Keratinocyte (primary cell): Measurements from ENCODE around the gene SAMD11. TPM values are rescaled to one million over a fixed set of nuclear protein-coding genes. Genes with fewer than 3 reads are reported as not detected.

Experiments
- DNase-seq: peaks from one replicate; pipeline ENCODE4 v3.0.0-alpha.2; 2011; ENCODE audit warnings: low read depth, missing footprints, low spot score
- FAIRE-seq: peaks from 2 replicates; lab custom pipeline; 2011; peaks lifted over from hg19 to GRCh38; lab: Jason Lieb, UNC
- H2AFZ ChIP-seq: 2 replicates; pipeline ENCODE4 v1.6.0; 2012; ENCODE audit warnings: low read length, control low read depth, inconsistent platforms; ENCODE audit not compliant: control insufficient read depth
- H3K27ac ChIP-seq: 2 replicates; pipeline ENCODE4 v1.5.1; 2011; ENCODE audit warnings: low read length; ENCODE audit not compliant: control insufficient read depth, insufficient read depth
- H3K27me3 ChIP-seq: 3 replicates; pipeline ENCODE4 v1.6.0; 2011; ENCODE audit warnings: low read length; ENCODE audit not compliant: control insufficient read depth, insufficient read depth; ENCODE audit errors: extremely low read depth
- H3K36me3 ChIP-seq, 2 experiments: 2 replicates in 1 of 2; 3 replicates in 1 of 2; pipeline ENCODE4 v1.5.1; 2011; ENCODE audit warnings: low read length in 2 of 2, mild to moderate bottlenecking in 1 of 2; ENCODE audit not compliant: control insufficient read depth in 2 of 2, insufficient read depth in 2 of 2; ENCODE audit errors: extremely low read depth in 1 of 2
- H3K4me1 ChIP-seq: 3 replicates; pipeline ENCODE4 v1.5.1; 2011; ENCODE audit warnings: low read length; ENCODE audit not compliant: control insufficient read depth, insufficient read depth; ENCODE audit errors: extremely low read depth
- H3K4me2 ChIP-seq: 3 replicates; pipeline ENCODE4 v1.6.0; 2011; ENCODE audit warnings: low read depth, low read length; ENCODE audit not compliant: control insufficient read depth, insufficient read depth; ENCODE audit errors: extremely low read depth
- H3K4me3 ChIP-seq, 3 experiments: fragments of 200-600 bp in 1 of 3; sonication (generic) in 1 of 3; 2 replicates in 2 of 3; 3 replicates in 1 of 3; pipeline ENCODE4 v1.5.1; 2011 to 2016; ENCODE audit warnings: low read length in 3 of 3, mild to moderate bottlenecking in 3 of 3, control low read depth in 2 of 3, inconsistent platforms in 1 of 3, low read depth in 1 of 3, mixed read lengths in 1 of 3, mixed run types in 1 of 3, moderate library complexity in 1 of 3; ENCODE audit not compliant: control insufficient read depth in 2 of 3, insufficient read depth in 2 of 3; ENCODE audit errors: extremely low read depth in 1 of 3
- H3K79me2 ChIP-seq: 2 replicates; pipeline ENCODE4 v1.6.0; 2012; ENCODE audit warnings: low read length; ENCODE audit not compliant: control insufficient read depth, insufficient read depth
- H3K9ac ChIP-seq: 3 replicates; pipeline ENCODE4 v1.6.0; 2011; ENCODE audit warnings: low read length; ENCODE audit not compliant: control insufficient read depth, insufficient read depth; ENCODE audit errors: extremely low read depth
- H3K9me1 ChIP-seq: 3 replicates; pipeline ENCODE4 v1.6.0; 2011; ENCODE audit warnings: low read length; ENCODE audit not compliant: control insufficient read depth, insufficient read depth; ENCODE audit errors: extremely low read depth
- H3K9me3 ChIP-seq: 2 replicates; pipeline ENCODE4 v1.5.1; 2012; ENCODE audit warnings: low read depth, low read length; ENCODE audit not compliant: control insufficient read depth
- H4K20me1 ChIP-seq: 3 replicates; pipeline ENCODE4 v1.6.0; 2011; ENCODE audit warnings: low read length; ENCODE audit not compliant: control insufficient read depth, insufficient read depth; ENCODE audit errors: extremely low read depth
- EZH2 ChIP-seq: IDR thresholded peaks from one replicate; pipeline ENCODE4 v1.6.1; 2012; ENCODE audit warnings: inconsistent platforms, mild to moderate bottlenecking, low read length, moderate library complexity
- dilution Hi-C: fragments of 300-500 bp; cut with MboI; formaldehyde crosslinking; loops from one replicate; pipeline ENCODE4 v1.7.0; 2020; ENCODE audit warnings: low sequenced_read_pairs; ENCODE audit not compliant: extremely low pct_ligation_motif_present
- polyA plus RNA-seq, 5 experiments: library from polyadenylated mRNA; depleted of rRNA in 3 of 5; stranded (reverse) in 3 of 5; stranded (forward) in 1 of 5; unstranded in 1 of 5; fragments of >200 nt; gene quantifications; 1 replicate in 1 of 5; 2 replicates in 3 of 5; 3 replicates in 1 of 5; pipeline versions ENCODE4 v1.2.1 to v1.2.3, GENCODE V29; 2011 to 2012; ENCODE audit warnings: missing spikeins in 2 of 5, low read depth in 1 of 5, low replicate concordance in 1 of 5
- TF ChIP-seq, protein P1 (sequence below), 3 experiments: IDR thresholded peaks in 1 of 3; conservative IDR thresholded peaks in 1 of 3; optimal IDR thresholded peaks in 1 of 3; 2 replicates in 2 of 3; 3 replicates in 1 of 3; pipeline versions ENCODE3 to v1.5.1; 2011; ENCODE audit warnings: low read length in 3 of 3, mild to moderate bottlenecking in 3 of 3, moderate library complexity in 2 of 3, control low read depth in 1 of 3, inconsistent platforms in 1 of 3; ENCODE audit not compliant: insufficient read depth in 2 of 3; ENCODE audit errors: extremely low read depth in 1 of 3

Gene SAMD11
- polyA plus RNA-seq, 1 donor (not counting 4 experiments of a cell fraction or from before 2014, with no cell fraction given) = not detected

DNA sequence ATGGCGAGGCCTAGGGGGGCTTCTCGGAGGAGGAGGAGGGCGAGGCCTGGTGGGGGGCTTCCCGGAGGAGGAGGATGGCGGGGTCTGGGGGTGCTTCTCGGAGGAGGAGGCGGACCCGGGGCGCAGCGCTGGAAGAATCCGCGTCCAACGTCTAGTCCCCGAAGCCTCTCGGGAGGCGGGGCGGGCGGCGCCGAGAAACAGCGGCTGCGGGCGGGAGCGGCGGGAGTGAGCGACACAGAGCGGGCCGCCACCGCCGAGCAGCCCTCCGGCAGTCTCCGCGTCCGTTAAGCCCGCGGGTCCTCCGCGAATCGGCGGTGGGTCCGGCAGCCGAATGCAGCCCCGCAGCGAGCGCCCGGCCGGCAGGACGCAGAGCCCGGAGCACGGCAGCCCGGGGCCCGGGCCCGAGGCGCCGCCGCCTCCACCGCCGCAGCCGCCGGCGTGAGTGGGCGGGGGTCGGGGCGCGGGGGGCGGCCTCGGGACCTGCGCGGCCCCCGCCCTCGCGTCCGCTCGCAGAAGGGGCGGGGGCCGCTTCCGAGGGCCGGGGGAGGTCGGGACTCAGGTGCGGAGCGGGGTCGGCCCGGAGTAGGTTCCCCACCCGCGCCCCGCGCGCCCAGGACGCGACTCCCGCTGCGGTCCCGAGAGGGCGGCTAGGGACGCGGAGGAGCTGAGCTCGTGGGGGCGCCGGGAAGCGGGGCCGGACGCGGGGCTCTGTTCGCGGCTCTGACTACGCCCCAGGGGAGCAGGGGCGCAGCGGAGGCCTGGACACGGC is 36.8 kb downstream of the SAMD11 start, which contains the start of gene KLHL17:
KLHL17 (plus strand) TSS at position 222 of the 769 bp plus-strand sequence; CDS start at position 332, 110 bp downstream.
- H3K36me3 ChIP-seq = peaks cover 21 to 22% of the 10 kb centered on the region in 2 experiments
- H3K9ac ChIP-seq = peak within 1 kb of the TSS; percentile 52
- no peaks in the 10 kb centered on the region for H3K9me1 ChIP-seq
- peak within 1 kb of the TSS; percentile 58 for H3K4me2 ChIP-seq
- H3K4me3 ChIP-seq = peak within 1 kb of the TSS; percentile 59 to 62 (median 62)
- H3K27me3 ChIP-seq = peaks cover 5% of the 10 kb centered on the region
- FAIRE-seq = no peak
- H3K27ac ChIP-seq = no peak within 1 kb of the TSS
- H3K4me1 ChIP-seq = peaks cover 13% of the 10 kb centered on the region
- TF ChIP-seq, protein P1, sequence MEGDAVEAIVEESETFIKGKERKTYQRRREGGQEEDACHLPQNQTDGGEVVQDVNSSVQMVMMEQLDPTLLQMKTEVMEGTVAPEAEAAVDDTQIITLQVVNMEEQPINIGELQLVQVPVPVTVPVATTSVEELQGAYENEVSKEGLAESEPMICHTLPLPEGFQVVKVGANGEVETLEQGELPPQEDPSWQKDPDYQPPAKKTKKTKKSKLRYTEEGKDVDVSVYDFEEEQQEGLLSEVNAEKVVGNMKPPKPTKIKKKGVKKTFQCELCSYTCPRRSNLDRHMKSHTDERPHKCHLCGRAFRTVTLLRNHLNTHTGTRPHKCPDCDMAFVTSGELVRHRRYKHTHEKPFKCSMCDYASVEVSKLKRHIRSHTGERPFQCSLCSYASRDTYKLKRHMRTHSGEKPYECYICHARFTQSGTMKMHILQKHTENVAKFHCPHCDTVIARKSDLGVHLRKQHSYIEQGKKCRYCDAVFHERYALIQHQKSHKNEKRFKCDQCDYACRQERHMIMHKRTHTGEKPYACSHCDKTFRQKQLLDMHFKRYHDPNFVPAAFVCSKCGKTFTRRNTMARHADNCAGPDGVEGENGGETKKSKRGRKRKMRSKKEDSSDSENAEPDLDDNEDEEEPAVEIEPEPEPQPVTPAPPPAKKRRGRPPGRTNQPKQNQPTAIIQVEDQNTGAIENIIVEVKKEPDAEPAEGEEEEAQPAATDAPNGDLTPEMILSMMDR (optimal IDR thresholded peaks at IDR 0.05 in 1 of 3, IDR thresholded peaks at IDR 0.05 in 1 of 3, conservative IDR thresholded peaks at IDR 0.05 in 1 of 3; ENCODE audit: extremely low read depth in 1 of 3, insufficient read depth in 2 of 3, low read length in 3 of 3) = no peak
- no peak for TF ChIP-seq EZH2
- H3K79me2 ChIP-seq = peaks cover 29% of the 10 kb centered on the region
- no peak for DNase-seq
- peak within 1 kb of the TSS; percentile 43 for H2AFZ ChIP-seq
- no peaks in the 10 kb centered on the region for H3K9me3 ChIP-seq
- H4K20me1 ChIP-seq = peaks cover 7% of the 10 kb centered on the region
- dilution Hi-C loops = no loop called here

DNA sequence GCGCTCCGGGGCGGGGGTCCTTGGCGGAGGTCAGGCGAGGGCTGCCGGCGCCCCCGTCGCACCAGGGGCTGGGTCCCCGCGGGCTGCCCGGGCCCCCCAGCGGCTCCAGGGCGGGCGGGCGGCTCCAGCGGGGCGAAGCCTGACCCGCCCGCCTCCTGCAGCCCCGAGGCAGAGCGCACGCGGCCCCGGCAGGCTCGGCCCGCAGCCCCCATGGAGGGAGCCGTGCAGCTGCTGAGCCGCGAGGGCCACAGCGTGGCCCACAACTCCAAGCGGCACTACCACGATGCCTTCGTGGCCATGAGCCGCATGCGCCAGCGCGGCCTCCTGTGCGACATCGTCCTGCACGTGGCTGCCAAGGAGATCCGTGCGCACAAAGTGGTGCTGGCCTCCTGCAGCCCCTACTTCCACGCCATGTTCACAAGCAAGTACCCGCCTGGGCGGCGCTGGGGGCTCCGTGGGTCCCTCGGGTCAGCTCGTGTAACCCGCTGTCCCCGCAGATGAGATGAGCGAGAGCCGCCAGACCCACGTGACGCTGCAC is 37.5 kb downstream of the SAMD11 start:
- FAIRE-seq = no peak
- peaks cover 15% of the 10 kb centered on the region for H3K4me1 ChIP-seq

More for the DNA sequence above, 37.5 kb downstream of the SAMD11 start:
- H3K27me3 ChIP-seq = peaks cover 5% of the 10 kb centered on the region
- no peaks in the 10 kb centered on the region for H3K9me1 ChIP-seq
- TF ChIP-seq, protein P1 (optimal IDR thresholded peaks at IDR 0.05 in 1 of 3, IDR thresholded peaks at IDR 0.05 in 1 of 3, conservative IDR thresholded peaks at IDR 0.05 in 1 of 3; ENCODE audit: extremely low read depth in 1 of 3, insufficient read depth in 2 of 3, low read length in 3 of 3) = no peak
- TF ChIP-seq EZH2 = no peak
- H3K27ac ChIP-seq = no peak overlapping the region
- H3K79me2 ChIP-seq = peaks cover 27% of the 10 kb centered on the region
- no peak overlapping the region for H2AFZ ChIP-seq
- DNase-seq = no peak
- dilution Hi-C loops = no loop called here
- peak overlapping the region; percentile 59 to 62 (median 62) for H3K4me3 ChIP-seq
- H3K9me3 ChIP-seq = no peaks in the 10 kb centered on the region
- H3K36me3 ChIP-seq = peaks cover 14 to 16% of the 10 kb centered on the region in 2 experiments
- peaks cover 7% of the 10 kb centered on the region for H4K20me1 ChIP-seq
- H3K9ac ChIP-seq = peak overlapping the region; percentile 52
- peak overlapping the region; percentile 58 for H3K4me2 ChIP-seq
